Endothelial cell (in vitro differentiated cells): ENCODE measurements around the gene SYNJ2. TPM values are rescaled to one million over a fixed set of nuclear protein-coding genes. Genes with fewer than 3 reads are reported as not detected.

Source experiments
- DNase-seq: peaks from one replicate; pipeline ENCODE4 v3.0.0; 2021; ENCODE audit warnings: low spot score
- H3K27ac Mint-ChIP-seq: one replicate; pipeline ENCODE4 v1.8.0; 2021; ENCODE audit warnings: mixed read lengths, inconsistent platforms; ENCODE audit not compliant: unreplicated experiment
- H3K27me3 Mint-ChIP-seq: one replicate; pipeline ENCODE4 v1.8.0; 2021; ENCODE audit warnings: mild to moderate bottlenecking, moderate library complexity, mixed read lengths, inconsistent platforms; ENCODE audit not compliant: unreplicated experiment
- H3K36me3 Mint-ChIP-seq: one replicate; pipeline ENCODE4 v1.8.0; 2021; ENCODE audit warnings: mild to moderate bottlenecking, low read depth, mixed read lengths, inconsistent platforms; ENCODE audit not compliant: unreplicated experiment
- H3K4me1 Mint-ChIP-seq: one replicate; pipeline ENCODE4 v1.8.0; 2021; ENCODE audit warnings: mild to moderate bottlenecking, mixed read lengths, inconsistent platforms; ENCODE audit not compliant: unreplicated experiment
- H3K4me3 Mint-ChIP-seq: one replicate; pipeline ENCODE4 v1.8.0; 2021; ENCODE audit warnings: mild to moderate bottlenecking, mixed read lengths, inconsistent platforms; ENCODE audit not compliant: unreplicated experiment
- H3K9me3 Mint-ChIP-seq: one replicate; pipeline ENCODE4 v1.8.0; 2021; ENCODE audit warnings: mixed read lengths, inconsistent platforms; ENCODE audit not compliant: unreplicated experiment
- total RNA-seq: library from RNA; stranded (reverse); fragmentation: NEBNext Ultra II Directional; extraction: Animal tissue kit (Norgen Biotek cat#: 25700); gene quantifications from one replicate; pipeline ENCODE4 v1.2.1, GENCODE V29; 2021; ENCODE audit not compliant: unreplicated experiment
- TF ChIP-seq, protein P1 (sequence below): fragments of 200-600 bp; sonication (generic); IDR thresholded peaks from one replicate; pipeline ENCODE4 v1.5.0; 2021; ENCODE audit warnings: antibody characterized with exemption; ENCODE audit not compliant: unreplicated experiment

Gene SYNJ2
- total RNA-seq, 1 donor from 2014 or later, result 33.7 TPM

DNA sequence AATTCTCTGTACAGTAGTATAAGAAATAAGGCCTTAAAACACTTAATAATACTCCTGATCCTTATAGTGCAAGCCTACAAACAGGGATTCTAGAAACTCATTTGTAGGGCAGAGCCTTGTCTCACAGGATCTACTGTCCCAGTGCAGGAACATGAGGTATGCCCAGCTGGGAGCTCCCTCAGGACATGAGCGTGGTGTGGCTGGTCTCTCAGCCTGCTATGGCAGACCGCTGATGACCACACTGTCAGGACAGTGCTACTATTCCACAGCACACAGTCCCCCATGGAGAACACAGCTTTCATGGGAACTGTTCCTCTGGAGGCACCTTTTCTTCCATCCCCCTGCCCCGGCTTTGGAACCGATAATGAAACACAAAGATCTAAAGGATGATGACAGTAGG is 133.4 kb downstream of the SYNJ2 start:
- no peak overlapping the region for H3K27ac Mint-ChIP-seq
- peaks cover 18% of the 10 kb centered on the region for H3K36me3 Mint-ChIP-seq
- TF ChIP-seq, protein P1, sequence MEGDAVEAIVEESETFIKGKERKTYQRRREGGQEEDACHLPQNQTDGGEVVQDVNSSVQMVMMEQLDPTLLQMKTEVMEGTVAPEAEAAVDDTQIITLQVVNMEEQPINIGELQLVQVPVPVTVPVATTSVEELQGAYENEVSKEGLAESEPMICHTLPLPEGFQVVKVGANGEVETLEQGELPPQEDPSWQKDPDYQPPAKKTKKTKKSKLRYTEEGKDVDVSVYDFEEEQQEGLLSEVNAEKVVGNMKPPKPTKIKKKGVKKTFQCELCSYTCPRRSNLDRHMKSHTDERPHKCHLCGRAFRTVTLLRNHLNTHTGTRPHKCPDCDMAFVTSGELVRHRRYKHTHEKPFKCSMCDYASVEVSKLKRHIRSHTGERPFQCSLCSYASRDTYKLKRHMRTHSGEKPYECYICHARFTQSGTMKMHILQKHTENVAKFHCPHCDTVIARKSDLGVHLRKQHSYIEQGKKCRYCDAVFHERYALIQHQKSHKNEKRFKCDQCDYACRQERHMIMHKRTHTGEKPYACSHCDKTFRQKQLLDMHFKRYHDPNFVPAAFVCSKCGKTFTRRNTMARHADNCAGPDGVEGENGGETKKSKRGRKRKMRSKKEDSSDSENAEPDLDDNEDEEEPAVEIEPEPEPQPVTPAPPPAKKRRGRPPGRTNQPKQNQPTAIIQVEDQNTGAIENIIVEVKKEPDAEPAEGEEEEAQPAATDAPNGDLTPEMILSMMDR, result no peak
- H3K9me3 Mint-ChIP-seq, result no peaks in the 10 kb centered on the region
- DNase-seq, result no peak
- no peaks in the 10 kb centered on the region for H3K27me3 Mint-ChIP-seq
- no peak overlapping the region for H3K4me3 Mint-ChIP-seq
- H3K4me1 Mint-ChIP-seq, result no peaks in the 10 kb centered on the region

DNA sequence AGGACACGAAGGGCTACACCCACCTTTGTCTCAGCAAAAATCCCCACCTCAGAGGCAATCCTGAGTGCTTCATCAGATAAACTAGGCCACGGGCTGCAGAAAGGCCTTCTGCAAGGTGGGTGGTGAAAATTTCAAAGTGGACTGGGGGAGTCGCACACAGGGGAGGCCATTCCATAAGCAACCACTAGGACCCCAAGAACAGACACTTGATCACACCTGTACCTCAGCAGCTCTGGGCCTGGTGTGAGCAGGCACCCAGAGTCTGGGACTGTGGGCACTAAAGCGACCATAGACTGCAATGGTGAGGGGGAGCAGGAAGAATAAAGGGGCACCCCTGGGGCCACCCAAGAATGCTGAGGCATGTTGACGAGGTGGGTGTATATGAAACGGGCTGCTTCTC is 133.8 kb downstream of the SYNJ2 start:
- H3K27me3 Mint-ChIP-seq, result no peaks in the 10 kb centered on the region
- H3K36me3 Mint-ChIP-seq, result peaks cover 18% of the 10 kb centered on the region
- H3K27ac Mint-ChIP-seq, result no peak overlapping the region
- no peaks in the 10 kb centered on the region for H3K9me3 Mint-ChIP-seq
- H3K4me1 Mint-ChIP-seq, result no peaks in the 10 kb centered on the region
- TF ChIP-seq, protein P1, result no peak
- no peak for DNase-seq
- H3K4me3 Mint-ChIP-seq, result no peak overlapping the region

DNA sequence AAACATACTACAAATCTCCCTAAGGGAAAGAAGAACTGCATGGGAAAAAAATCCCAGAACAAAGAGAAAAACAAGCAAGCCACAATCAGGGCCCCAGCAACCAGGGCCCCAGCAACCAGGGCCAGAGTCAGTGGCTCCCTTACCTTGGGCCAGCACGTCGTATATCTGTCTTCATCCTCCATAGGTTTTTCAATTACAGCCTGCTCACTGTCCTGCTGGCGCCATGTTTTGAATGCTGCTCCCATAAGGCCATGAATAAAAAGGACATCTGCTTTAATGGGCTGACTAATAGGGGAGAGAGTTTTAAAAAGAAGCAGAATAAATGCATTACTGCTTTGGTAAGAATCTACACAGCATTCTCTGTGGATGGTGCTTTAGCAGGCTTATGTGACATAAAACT is 137.2 kb downstream of the SYNJ2 start:
- Mint-ChIP-seq H3K9me3 (no peaks in the 10 kb centered on the region), H3K4me1 (no peaks in the 10 kb centered on the region), H3K4me3 (no peak overlapping the region), H3K36me3 (peaks cover 6% of the 10 kb centered on the region), H3K27me3 (no peaks in the 10 kb centered on the region), H3K27ac (no peak overlapping the region)
- DNase-seq, result no peak
- TF ChIP-seq, protein P1, result no peak

DNA sequence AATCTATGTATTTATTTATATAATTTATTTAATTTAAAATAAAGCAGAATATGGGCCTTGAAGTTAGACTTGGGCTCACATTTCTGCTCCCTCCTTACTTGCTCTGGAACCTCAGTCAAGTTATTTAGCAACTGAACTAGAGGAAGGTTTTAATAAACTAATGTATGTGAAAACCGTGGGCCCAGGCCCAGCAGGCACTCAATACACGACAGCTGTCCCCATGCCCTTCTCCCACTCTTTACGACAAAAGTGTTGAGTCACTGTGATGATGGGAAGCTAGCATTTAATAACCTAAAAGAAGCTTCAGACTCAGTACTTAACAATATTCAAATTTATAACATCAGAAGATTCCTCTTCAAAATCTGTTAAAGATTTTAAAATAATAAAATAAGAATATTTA is 139.7 kb downstream of the SYNJ2 start:
- Mint-ChIP-seq H3K9me3 (no peaks in the 10 kb centered on the region), H3K4me1 (no peaks in the 10 kb centered on the region), H3K4me3 (no peak overlapping the region), H3K27ac (no peak overlapping the region), H3K27me3 (no peaks in the 10 kb centered on the region), H3K36me3 (peaks cover 5% of the 10 kb centered on the region)
- no peak for DNase-seq
- TF ChIP-seq, protein P1, result no peak

DNA sequence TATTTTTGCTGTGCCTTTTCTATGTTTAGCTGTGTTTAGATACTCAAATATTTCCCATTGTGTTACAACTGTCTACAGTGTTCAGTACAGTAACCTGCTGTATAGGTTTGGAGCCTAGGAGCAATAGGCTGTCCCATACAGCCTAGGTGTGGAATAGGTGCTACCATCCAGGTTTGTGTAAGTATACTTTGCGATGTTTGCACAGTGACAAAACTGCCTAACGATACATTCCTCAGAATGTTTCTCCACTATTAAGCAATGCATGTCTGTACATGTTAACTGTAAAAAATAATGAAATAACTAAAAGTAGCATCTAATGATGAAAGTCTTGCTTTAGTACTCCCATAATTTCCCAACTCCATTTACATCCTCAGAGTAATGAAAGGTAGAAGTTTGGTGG is 140.4 kb downstream of the SYNJ2 start:
- no peaks in the 10 kb centered on the region for H3K27me3 Mint-ChIP-seq
- no peak overlapping the region for H3K27ac Mint-ChIP-seq
- no peak for DNase-seq
- peaks cover 3% of the 10 kb centered on the region for H3K36me3 Mint-ChIP-seq
- no peaks in the 10 kb centered on the region for H3K4me1 Mint-ChIP-seq
- TF ChIP-seq, protein P1, result no peak
- H3K4me3 Mint-ChIP-seq, result no peak overlapping the region
- no peaks in the 10 kb centered on the region for H3K9me3 Mint-ChIP-seq
